Progenitor cell of endocrine pancreas (in vitro differentiated cells): ENCODE results near the gene GNB5. TPM values are rescaled to one million over a fixed set of nuclear protein-coding genes. Genes with fewer than 3 reads are reported as not detected.

Source experiments
- DNase-seq: peaks from one replicate; pipeline ENCODE4 v3.0.0; 2021; ENCODE audit warnings: low spot score; ENCODE audit not compliant: unreplicated experiment
- H3K27ac Mint-ChIP-seq: 2 replicates; pipeline ENCODE4 v1.8.0; 2021; ENCODE audit warnings: mild to moderate bottlenecking, moderate library complexity, mixed read lengths
- H3K27me3 Mint-ChIP-seq: 2 replicates; pipeline ENCODE4 v1.8.0; 2021; ENCODE audit warnings: mixed read lengths
- H3K36me3 Mint-ChIP-seq: 2 replicates; pipeline ENCODE4 v1.8.0; 2022; ENCODE audit warnings: mixed read lengths; ENCODE audit not compliant: insufficient read depth
- H3K4me1 Mint-ChIP-seq: 2 replicates; pipeline ENCODE4 v1.8.0; 2021; ENCODE audit warnings: low read depth, mixed read lengths
- H3K4me3 Mint-ChIP-seq: 2 replicates; pipeline ENCODE4 v1.8.0; 2021; ENCODE audit warnings: low read depth, mild to moderate bottlenecking, moderate library complexity, mixed read lengths
- H3K9me3 Mint-ChIP-seq: 2 replicates; pipeline ENCODE4 v1.8.0; 2021; ENCODE audit warnings: low read depth, mixed read lengths
- CTCF ChIP-seq: fragments of 200-600 bp; sonication (generic); IDR thresholded peaks from one replicate; pipeline ENCODE4 v1.5.0; 2021; ENCODE audit warnings: antibody characterized with exemption, mild to moderate bottlenecking; ENCODE audit not compliant: unreplicated experiment
- total RNA-seq: library from RNA; stranded (reverse); gene quantifications from 2 replicates; pipeline ENCODE4 v1.2.1, GENCODE V29; 2021

The GNB5 gene
- total RNA-seq, 1 donor from 2014 or later, result 56.0 TPM

DNA sequence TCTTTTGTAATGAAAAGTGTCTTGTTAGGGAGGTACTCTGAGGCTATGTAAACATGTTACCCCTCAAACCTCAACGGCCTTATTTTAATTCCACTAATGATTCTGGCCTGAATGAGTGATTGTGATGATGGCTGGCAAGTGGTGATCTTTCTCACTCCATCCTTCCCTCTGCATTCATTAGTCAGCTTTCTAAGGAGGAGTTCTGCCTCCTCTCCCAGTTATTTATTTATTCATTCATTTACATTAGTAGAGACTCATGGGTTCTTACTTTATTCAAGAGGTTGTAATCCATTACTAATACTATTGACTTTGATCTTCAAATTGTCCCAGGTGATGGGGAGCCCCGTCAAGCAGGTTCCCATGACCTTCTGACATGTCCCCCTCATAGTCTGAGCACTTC, 35.3 kb downstream of the GNB5 start:
- TF ChIP-seq CTCF, result no peak
- Mint-ChIP-seq H3K9me3 (no peaks in the 10 kb centered on the region), H3K27me3 (no peaks in the 10 kb centered on the region), H3K36me3 (peaks cover 22% of the 10 kb centered on the region), H3K4me3 (no peak overlapping the region), H3K27ac (no peak overlapping the region), H3K4me1 (peaks cover 24% of the 10 kb centered on the region)
- no peak for DNase-seq

DNA sequence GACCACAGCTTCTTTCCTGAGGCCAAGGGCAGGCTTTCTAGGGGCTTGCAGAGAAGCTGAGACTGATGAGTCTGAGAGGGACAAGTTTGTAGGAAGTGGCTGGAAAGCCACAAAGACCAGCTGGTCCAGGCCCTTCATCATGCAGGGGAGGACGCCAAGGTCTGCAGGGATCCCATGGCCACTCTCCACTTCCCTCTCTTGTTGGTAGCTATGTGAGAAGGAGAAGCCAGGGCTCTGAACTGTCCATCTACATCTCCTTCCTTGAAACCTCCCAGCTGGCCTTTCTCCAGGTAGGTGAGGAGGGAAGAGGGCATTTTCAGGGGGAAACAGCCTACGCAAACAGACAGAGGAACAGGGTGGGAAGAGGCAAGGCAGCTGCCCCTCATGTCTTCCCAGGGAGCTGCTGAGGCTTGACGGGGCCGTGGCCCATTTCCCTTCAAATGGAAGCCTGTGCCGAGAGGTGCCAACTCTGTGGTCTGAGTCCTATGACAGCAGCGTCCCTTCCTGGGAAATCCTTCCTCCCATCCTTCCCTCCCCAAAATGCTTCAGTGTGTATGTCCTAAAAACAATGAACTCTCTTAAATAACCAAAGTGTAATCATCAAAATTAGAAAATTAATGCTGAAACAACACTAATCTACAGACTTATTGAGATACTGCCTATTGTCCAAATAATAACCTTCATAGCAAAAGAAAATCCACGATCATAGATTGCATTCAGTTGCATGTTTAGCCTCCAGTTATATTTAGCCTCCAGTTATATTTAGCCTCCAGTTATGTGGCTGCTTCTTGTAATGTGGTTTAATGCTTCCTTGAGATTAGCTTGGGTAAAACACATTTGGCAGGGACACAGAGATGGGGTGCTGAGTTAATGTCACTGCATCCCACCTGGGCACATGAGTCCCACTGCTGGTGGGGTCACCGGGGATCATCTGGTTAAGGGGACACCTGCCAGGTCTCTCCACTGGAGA, 36.0 kb downstream of the GNB5 start:
- Mint-ChIP-seq H3K27ac (no peak overlapping the region), H3K4me3 (no peak overlapping the region), H3K27me3 (no peaks in the 10 kb centered on the region), H3K9me3 (no peaks in the 10 kb centered on the region), H3K4me1 (peaks cover 27% of the 10 kb centered on the region), H3K36me3 (peaks cover 21% of the 10 kb centered on the region)
- no peak for TF ChIP-seq CTCF
- DNase-seq, result no peak

DNA sequence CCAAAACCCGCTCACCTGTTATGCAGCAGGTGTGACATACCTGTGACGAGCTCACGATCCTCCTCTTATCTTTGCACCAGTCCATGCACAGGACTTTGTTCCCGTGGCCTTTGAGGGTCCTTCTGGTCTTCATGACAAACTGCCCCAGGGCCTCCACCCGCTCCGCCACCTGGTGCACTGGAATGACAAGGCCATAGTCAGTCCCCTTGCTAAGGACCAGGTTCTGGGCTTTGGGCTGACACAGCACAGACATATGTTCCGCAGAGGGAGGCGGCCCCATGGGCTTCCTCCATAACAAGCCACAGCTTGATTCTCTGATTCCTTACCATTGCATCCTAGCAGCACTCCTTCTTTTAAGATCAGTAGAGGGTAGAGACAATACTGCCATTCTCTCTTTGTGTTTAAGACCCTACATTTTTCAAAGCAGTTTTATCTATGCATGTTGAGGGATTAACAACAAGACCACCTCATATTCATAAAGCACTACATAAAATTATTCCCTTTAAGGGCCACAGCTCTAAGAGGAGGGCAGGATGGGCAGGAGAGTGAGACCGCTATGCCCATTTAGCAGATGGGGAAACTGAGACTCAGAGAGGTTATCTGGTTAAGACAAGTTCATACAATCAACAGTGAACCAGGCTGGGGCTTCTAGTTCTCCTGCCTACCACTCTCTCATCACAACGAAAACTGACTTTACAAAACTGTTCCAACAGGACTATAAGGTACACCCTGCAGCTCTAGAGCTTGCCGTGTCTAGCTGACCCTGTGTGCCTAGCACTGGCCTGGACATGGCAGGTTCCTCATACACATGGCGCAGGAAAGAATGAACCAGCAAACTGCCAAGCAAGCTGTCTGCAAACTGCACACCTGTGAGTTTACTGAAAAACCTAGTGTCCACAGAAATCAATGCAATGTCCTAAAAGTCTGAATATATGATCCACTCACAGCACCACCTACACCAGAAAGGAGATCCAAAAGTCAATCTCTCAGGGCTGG, 37.0 kb downstream of the GNB5 start:
- no peak for TF ChIP-seq CTCF
- Mint-ChIP-seq H3K27me3 (no peaks in the 10 kb centered on the region), H3K27ac (peak overlapping the region; percentile 22), H3K36me3 (peaks cover 18% of the 10 kb centered on the region), H3K9me3 (no peaks in the 10 kb centered on the region), H3K4me1 (peaks cover 30% of the 10 kb centered on the region), H3K4me3 (no peak overlapping the region)
- DNase-seq, result no peak

DNA sequence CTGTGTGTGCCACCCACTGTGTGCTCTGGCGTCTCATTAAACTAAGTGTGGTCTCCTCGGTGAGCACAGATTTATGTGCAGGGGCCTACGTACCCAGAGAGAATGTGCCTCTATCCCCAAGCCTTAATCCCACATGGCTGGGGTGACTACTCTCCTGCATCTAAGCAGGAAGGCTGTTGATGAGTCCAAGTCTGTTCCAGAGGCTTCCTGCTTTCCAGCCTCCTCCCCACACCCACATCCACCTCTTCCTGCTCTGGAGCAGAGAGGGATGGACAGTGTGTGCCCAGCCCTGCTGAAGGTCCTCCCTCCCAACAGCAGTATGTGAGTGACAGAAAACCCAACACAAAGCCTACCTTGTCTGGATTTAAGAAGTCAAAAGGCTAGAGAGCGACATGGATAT, 39.8 kb downstream of the GNB5 start:
- no peaks in the 10 kb centered on the region for H3K9me3 Mint-ChIP-seq
- H3K27ac Mint-ChIP-seq, result no peak overlapping the region
- no peaks in the 10 kb centered on the region for H3K27me3 Mint-ChIP-seq
- no peak for TF ChIP-seq CTCF
- H3K4me3 Mint-ChIP-seq, result no peak overlapping the region
- H3K36me3 Mint-ChIP-seq, result peaks cover 26% of the 10 kb centered on the region
- H3K4me1 Mint-ChIP-seq, result peaks cover 16% of the 10 kb centered on the region
- no peak for DNase-seq

DNA sequence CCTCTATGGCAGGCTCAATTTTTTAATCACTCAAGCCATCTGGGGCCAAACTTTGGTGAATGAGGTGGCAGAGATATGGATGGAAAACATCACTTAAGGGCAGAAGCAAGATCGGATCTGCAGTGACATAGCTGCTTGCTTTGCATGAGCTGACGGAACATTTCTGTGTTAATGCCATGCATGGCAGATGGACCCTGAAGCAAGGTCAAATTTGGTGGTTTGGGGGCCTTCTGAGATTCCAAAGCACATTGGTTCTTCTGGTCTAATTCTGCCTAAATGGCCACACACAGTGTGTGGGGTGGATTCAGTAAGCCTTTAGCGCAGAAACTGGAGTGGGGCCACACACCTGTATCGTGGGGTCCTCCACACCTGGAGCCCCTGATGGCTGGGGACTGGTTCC, 40.3 kb downstream of the GNB5 start:
- DNase-seq, result no peak
- Mint-ChIP-seq H3K4me3 (no peak overlapping the region), H3K27ac (no peak overlapping the region), H3K4me1 (peaks cover 12% of the 10 kb centered on the region), H3K9me3 (no peaks in the 10 kb centered on the region), H3K36me3 (peaks cover 26% of the 10 kb centered on the region), H3K27me3 (no peaks in the 10 kb centered on the region)
- TF ChIP-seq CTCF, result no peak
